HG03469 (cell line): ENCODE data around the gene PPIL3.

Source experiments
- ATAC-seq: cut with Tn5 transposase; IDR thresholded peaks from one replicate; pipeline ENCODE4 v1.9.1; 2021; ENCODE audit warnings: mild to moderate bottlenecking, moderate library complexity, moderate number of reproducible peaks; ENCODE audit not compliant: unreplicated experiment

The PPIL3 gene

GRCh38 chr2:200861617-200862155 lies 27.2 kb downstream of the PPIL3 start:
- ATAC-seq = no peak

- no peak for ATAC-seq
Observed at GRCh38 chr2:200860092-200860795, 28.6 kb downstream of the PPIL3 start.

GRCh38 chr2:200856806-200857205 lies 32.1 kb downstream of the PPIL3 start:
- ATAC-seq = no peak

GRCh38 chr2:200852605-200853004 lies 36.3 kb downstream of the PPIL3 start:
- no peak for ATAC-seq

- ATAC-seq = no peak
Observed at GRCh38 chr2:200851398-200852248, 37.3 kb downstream of the PPIL3 start.

- no peak for ATAC-seq
Observed at GRCh38 chr2:200850512-200851256, 38.2 kb downstream of the PPIL3 start.

- no peak for ATAC-seq
Observed at GRCh38 chr2:200847939-200848338, 40.9 kb downstream of the PPIL3 start.

GRCh38 chr2:200847269-200847668 lies 41.6 kb downstream of the PPIL3 start:
- ATAC-seq = no peak

- no peak for ATAC-seq
Observed at GRCh38 chr2:200845669-200846325, 43.1 kb downstream of the PPIL3 start.

- ATAC-seq = no peak
Observed at GRCh38 chr2:200845194-200845593, 43.7 kb downstream of the PPIL3 start.

- no peak for ATAC-seq
Observed at GRCh38 chr2:200843993-200844948, 44.6 kb downstream of the PPIL3 start.

GRCh38 chr2:200839513-200839912 lies 49.4 kb downstream of the PPIL3 start:
- no peak for ATAC-seq

GRCh38 chr2:200834701-200835100 lies 54.2 kb downstream of the PPIL3 start:
- no peak for ATAC-seq

GRCh38 chr2:200829258-200829655 lies 59.6 kb downstream of the PPIL3 start:
- ATAC-seq = no peak

GRCh38 chr2:200828572-200829257 lies 60.2 kb downstream of the PPIL3 start:
- no peak for ATAC-seq

- no peak for ATAC-seq
Observed at GRCh38 chr2:200828104-200828503, 60.8 kb downstream of the PPIL3 start.

- no peak for ATAC-seq
Observed at GRCh38 chr2:200821686-200822245, 67.1 kb downstream of the PPIL3 start.
